Measurements from ENCODE around the gene CRYZL1. TPM values are rescaled to one million over a fixed set of nuclear protein-coding genes. Genes with fewer than 3 reads are reported as not detected.

Gene CRYZL1
- total RNA-seq, 2 experiments from 2014 or later, result 28.6 to 30.5 TPM

DNA sequence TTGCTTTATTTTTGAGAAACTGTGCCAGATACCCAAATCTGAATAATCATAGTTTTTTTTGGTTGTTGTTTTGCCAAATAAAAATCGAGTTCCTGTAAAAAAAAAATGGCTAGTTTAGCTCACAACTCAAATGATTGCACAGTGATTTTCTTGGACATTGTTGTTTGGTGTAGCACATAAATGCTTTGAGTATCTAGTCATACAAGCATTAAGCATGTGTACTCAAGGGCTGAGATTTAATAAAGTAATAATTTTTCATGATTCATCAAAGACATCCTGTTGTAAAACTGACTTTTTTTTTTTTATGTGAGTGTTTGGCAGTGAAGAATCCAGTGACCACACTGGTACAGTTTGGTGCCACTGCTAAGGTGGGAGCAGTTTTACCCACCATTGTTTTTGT lies 19.6 kb upstream of the CRYZL1 start:
- ATAC-seq (ENCODE audit: poor library complexity) (no peak), DNase-seq (no peak)
- no peaks in the 10 kb centered on the region for H3K9me3 Mint-ChIP-seq
- no peaks in the 10 kb centered on the region for H3K4me1 ChIP-seq (ENCODE audit: insufficient read depth, low read length)
- H3K4me3 Mint-ChIP-seq, result no peak overlapping the region
- intact Hi-C loops (cut with DNase I, micrococcal nuclease), result no loop called here
- no peaks in the 10 kb centered on the region for H3K27me3 Mint-ChIP-seq
- no peaks in the 10 kb centered on the region for H3K36me3 Mint-ChIP-seq (ENCODE audit: low read depth)
- H3K9me3 ChIP-seq (ENCODE audit: control insufficient read depth in 1 of 2, insufficient read depth in 1 of 2, low read length in 2 of 2), result no peaks in the 10 kb centered on the region
- CTCF ChIA-PET, result no interaction called here
- TF ChIP-seq, protein P1, sequence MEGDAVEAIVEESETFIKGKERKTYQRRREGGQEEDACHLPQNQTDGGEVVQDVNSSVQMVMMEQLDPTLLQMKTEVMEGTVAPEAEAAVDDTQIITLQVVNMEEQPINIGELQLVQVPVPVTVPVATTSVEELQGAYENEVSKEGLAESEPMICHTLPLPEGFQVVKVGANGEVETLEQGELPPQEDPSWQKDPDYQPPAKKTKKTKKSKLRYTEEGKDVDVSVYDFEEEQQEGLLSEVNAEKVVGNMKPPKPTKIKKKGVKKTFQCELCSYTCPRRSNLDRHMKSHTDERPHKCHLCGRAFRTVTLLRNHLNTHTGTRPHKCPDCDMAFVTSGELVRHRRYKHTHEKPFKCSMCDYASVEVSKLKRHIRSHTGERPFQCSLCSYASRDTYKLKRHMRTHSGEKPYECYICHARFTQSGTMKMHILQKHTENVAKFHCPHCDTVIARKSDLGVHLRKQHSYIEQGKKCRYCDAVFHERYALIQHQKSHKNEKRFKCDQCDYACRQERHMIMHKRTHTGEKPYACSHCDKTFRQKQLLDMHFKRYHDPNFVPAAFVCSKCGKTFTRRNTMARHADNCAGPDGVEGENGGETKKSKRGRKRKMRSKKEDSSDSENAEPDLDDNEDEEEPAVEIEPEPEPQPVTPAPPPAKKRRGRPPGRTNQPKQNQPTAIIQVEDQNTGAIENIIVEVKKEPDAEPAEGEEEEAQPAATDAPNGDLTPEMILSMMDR (IDR thresholded peaks at IDR 0.05), result no peak
- H3K4me1 Mint-ChIP-seq (ENCODE audit: low read depth), result no peaks in the 10 kb centered on the region
- no peak overlapping the region for H3K27ac ChIP-seq (ENCODE audit: low read depth in 1 of 2, low read length in 2 of 2)
- H3K27me3 ChIP-seq (ENCODE audit: control insufficient read depth in 1 of 2, insufficient read depth in 2 of 2, low read length in 2 of 2), result no peaks in the 10 kb centered on the region
- no peak overlapping the region for H3K27ac Mint-ChIP-seq
- H3K4me3 ChIP-seq (ENCODE audit: low read length), result no peak overlapping the region
- POLR2A ChIA-PET, result no interaction called here
- no peaks in the 10 kb centered on the region for H3K36me3 ChIP-seq (ENCODE audit: insufficient read depth, low read length)

DNA sequence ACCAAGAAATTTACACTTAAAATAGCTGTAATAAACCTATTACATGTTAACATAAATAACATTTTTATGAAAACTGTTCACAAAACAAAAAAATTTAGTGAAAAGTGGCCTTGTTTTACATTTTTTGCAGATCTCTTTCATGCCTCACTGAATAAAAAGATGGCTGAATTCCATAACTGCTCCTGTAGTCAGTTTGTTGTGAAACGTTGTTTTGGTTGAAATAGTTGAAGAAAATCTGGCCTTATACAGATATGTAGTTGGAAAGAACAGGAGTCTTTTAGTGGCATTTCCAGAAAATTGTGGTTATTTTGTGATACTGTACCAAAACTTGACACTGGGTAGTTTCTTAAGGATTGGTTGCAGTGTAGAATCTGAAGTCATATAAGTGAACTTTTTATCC lies 18.9 kb upstream of the CRYZL1 start:
- Histone ChIP-seq H3K36me3 (ENCODE audit: insufficient read depth, low read length) (no peaks in the 10 kb centered on the region), H3K9me3 (ENCODE audit: control insufficient read depth in 1 of 2, insufficient read depth in 1 of 2, low read length in 2 of 2) (no peaks in the 10 kb centered on the region), H3K27ac (ENCODE audit: low read depth in 1 of 2, low read length in 2 of 2) (no peak overlapping the region), H3K4me3 (ENCODE audit: low read length) (no peak overlapping the region), H3K27me3 (ENCODE audit: control insufficient read depth in 1 of 2, insufficient read depth in 2 of 2, low read length in 2 of 2) (no peaks in the 10 kb centered on the region), H3K4me1 (ENCODE audit: insufficient read depth, low read length) (no peaks in the 10 kb centered on the region)
- ChIA-PET POLR2A (no interaction called here), CTCF (no interaction called here)
- H3K9me3 Mint-ChIP-seq, result no peaks in the 10 kb centered on the region
- TF ChIP-seq, protein P1 (IDR thresholded peaks at IDR 0.05), result no peak
- H3K36me3 Mint-ChIP-seq (ENCODE audit: low read depth), result no peaks in the 10 kb centered on the region
- no peak overlapping the region for H3K4me3 Mint-ChIP-seq
- ATAC-seq (ENCODE audit: poor library complexity) (no peak), DNase-seq (no peak)
- no peaks in the 10 kb centered on the region for H3K27me3 Mint-ChIP-seq
- intact Hi-C loops (cut with DNase I, micrococcal nuclease), result no loop called here
- no peak overlapping the region for H3K27ac Mint-ChIP-seq
- no peaks in the 10 kb centered on the region for H3K4me1 Mint-ChIP-seq (ENCODE audit: low read depth)

DNA sequence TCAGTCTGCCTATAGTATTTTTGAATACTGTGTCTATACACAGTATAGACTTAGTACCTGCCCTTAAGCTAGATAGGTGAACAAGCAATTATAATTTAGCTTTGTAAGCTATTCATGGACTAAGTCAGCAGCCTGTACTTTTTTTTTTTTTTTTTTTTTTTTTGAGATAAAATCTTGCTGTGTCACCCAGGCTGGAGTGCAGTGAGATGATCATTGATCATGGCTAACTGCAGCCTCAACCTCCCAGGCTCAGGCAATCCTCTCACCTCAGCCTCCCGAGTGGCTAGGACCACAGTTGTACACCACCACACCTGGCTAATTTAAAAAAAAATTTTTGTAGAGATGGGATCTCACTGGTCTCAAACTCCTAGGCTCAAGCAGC lies 18.0 kb upstream of the CRYZL1 start:
- Mint-ChIP-seq H3K36me3 (ENCODE audit: low read depth) (no peaks in the 10 kb centered on the region), H3K9me3 (no peaks in the 10 kb centered on the region), H3K4me1 (ENCODE audit: low read depth) (no peaks in the 10 kb centered on the region), H3K27me3 (no peaks in the 10 kb centered on the region), H3K27ac (no peak overlapping the region), H3K4me3 (no peak overlapping the region)
- intact Hi-C loops (cut with DNase I, micrococcal nuclease), result no loop called here
- Histone ChIP-seq H3K27me3 (ENCODE audit: control insufficient read depth in 1 of 2, insufficient read depth in 2 of 2, low read length in 2 of 2) (no peaks in the 10 kb centered on the region), H3K4me1 (ENCODE audit: insufficient read depth, low read length) (no peaks in the 10 kb centered on the region), H3K4me3 (ENCODE audit: low read length) (no peak overlapping the region), H3K36me3 (ENCODE audit: insufficient read depth, low read length) (no peaks in the 10 kb centered on the region), H3K9me3 (ENCODE audit: control insufficient read depth in 1 of 2, insufficient read depth in 1 of 2, low read length in 2 of 2) (no peaks in the 10 kb centered on the region), H3K27ac (ENCODE audit: low read depth in 1 of 2, low read length in 2 of 2) (no peak overlapping the region)
- TF ChIP-seq, protein P1 (IDR thresholded peaks at IDR 0.05), result no peak
- POLR2A ChIA-PET, result no interaction called here
- CTCF ChIA-PET, result no interaction called here
- DNase-seq (no peak), ATAC-seq (ENCODE audit: poor library complexity) (no peak)
